HG02938 (cell line): ENCODE data around the gene NOXO1.
"Not testable (repeated sequence)": the region's sequence is repeated elsewhere in the genome, so short reads cannot be mapped to it uniquely, and the experiment has no call there.

Experiments used
- ATAC-seq: cut with Tn5 transposase; IDR thresholded peaks from one replicate; pipeline ENCODE4 v1.9.1; 2021; ENCODE audit warnings: mild to moderate bottlenecking, moderate library complexity; ENCODE audit not compliant: unreplicated experiment

The NOXO1 gene

DNA sequence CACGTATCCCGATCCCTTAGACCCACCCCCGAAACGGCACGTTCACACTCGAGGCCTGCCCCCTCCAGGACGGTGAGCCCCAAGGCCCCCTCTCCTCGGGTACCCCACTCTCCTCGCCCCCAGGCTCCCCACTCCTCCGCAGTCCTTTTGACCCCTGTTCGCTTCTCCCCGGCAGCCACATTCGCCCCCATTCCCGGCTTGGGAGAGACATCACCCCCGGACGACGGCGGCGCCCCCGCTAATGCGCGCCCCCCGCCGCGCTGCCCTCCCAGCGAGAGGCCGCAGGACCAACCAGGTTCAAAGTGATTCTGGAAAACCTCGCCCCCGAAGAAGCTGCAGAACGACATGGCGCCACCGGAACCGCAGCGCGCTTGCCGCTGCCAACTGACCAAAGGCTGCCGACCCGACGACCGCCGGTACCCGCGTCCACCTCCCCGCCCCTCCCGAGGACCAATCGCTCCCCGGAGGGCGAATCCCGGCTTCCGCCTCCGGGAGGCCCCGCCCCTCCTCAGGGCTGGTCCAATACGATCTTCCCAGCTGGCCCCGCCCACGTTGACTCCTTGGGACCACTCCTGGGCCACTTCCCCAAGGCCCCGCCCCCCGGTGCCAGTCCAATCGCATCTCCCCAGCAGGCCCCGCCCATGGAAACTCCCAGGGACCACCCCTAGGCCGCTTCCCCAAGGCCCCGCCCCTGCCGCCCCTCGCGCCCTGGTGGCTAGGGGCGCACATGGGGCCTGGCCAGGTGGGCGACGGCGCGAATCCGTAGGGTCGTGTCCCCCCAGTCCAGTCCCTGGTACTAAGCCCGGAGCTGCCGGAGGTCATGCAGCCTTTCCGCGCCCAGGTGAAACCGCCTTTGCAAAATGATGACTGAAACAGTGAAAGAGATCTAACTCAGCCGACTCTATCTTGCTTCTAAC is 38.2 kb downstream of the NOXO1 start, which contains the start of gene MSRB1:
MSRB1 (minus strand) TSS at position 390 of the 917 bp plus-strand sequence; CDS start at position 347, 43 bp downstream.
- ATAC-seq, result peak; percentile 87

DNA sequence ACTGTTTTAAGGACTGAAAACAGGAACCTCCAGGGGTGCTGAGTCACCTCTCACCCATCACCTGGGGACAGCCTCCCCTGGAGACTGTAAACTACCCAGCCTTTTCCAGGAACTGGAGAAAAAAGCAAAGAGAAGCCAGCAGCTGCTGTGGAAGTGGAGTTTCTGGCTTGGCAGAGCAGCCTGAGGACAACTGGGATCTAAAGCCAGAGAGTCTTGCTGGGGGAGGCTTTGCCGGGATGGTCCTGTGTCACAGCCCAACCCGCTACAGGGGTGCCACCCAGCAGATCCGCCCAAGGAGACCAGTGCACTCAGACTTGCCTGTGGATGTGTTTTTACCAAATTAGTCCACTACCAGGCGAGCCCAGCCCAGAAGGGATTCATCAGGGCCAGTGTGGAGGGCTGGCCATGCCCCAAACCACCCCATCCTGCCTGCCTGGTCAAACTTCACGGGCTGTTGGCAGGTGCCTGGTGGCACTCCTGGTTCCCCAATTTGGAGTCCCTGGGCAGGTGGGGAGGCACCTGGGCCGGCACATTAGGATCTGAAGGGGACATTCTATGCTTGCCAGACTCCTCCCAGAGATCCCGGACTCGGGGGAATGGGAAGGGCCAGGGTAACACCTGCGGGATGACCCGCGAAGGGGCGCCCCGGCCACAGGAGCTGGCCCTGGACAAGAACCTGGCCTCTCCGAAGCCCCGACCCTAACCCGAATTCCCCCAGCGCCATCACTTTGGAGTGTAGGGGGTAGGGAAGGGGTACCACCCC is 39.0 kb downstream of the NOXO1 start:
- ATAC-seq, result no peak

DNA sequence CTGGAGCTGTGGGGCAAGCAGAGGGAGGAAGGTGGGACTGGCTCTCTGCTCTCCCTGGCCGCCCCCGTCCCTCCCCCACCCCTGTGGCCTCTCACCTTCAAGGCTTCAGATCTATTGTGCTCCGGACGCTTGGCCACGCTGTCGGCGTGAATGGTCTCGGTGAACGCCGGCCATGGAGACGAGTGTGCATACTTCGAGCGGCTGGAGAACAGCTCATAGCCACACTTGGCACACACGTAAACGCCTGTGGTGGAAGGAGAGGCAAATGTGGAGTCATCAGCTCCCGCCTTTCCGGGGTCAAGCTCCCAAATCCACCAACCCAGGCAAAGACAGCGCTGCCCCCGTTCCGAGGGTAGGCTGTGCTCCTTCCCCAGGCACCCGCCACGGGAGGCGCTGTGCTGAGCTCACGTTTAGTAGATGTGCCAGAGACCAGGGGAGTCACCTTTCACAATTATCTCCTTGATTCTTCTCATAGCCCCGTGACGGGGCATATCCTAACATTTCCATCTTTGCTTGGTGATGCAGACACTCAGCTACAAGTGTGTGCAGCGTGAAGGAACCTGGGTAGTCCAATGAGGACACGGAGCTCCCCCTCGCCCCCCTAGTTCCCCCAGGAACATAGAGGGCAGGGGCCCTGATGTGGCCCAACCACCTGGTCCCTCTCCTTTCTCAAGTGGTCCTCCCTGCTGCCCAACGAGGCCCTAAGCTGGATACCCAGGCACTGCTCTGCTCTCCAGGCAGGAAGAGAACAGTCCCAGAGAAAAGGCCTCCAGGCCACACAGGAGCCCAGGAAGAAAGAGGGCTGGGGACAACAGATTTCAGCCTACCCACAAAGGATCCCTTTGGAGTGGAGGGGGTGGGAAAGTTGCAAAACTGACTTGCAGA is 39.9 kb downstream of the NOXO1 start:
- no peak for ATAC-seq

DNA sequence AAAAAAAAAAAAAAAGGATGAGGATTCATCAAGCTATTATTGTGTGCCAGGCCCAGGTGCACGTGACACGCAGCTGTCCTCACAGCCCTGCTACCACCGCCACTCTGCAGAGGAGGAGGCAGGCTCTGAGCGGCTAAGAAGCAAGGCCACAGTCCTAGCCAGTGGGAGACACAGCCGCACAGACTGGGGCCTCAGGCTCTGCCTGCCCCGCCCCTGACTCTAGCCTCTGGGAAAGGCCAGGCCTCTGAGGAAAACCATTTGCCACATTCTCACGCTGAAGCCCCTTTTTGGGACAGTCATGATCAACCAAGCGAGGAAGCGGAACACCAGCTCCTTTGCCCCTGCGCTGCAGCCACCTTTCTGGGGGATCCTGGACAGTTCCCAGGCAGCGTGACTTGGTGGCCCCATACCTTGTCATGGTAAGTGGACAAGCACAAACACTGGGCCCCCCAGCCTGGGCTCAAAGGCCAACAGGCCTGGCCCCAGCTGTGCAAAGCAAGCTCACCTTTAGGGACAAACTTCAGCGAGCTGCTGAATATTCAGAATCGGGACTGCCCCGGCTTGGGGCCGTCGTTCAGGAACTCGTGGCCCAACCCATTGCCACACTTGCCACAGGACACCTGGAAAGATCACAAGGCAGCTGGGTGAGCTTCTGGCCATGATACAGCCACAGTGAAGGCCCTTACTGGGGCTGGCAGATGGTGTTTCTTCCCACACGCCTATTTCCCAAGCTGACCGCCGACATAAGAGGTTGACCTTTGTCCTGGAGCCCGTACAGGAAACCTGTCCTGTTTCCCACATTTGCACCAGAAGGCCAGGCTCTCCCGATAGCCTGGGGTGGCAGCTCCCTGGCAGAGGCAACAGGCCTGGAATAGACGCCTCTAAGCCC is 40.8 kb downstream of the NOXO1 start:
- ATAC-seq, result no peak

DNA sequence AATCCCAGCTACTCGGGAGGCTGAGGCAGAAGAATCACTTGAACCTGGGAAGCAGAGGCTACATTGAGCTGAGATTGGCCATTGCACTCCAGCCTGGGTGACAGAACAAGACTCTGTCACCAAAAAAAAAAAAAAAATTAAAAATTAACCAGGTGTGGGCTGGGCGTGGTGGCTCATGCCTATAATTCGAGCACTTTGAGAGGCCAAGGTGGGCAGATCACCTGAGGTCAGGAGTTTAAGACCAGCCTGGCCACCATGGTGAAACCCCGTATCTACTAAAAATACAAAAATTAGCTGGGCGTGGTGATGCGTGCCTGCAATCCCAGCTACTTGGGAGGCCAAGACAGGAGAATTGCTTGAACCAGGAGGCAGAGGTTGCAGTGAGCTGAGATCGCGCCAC is 41.4 kb downstream of the NOXO1 start:
- ATAC-seq, result not testable (repeated sequence)

DNA sequence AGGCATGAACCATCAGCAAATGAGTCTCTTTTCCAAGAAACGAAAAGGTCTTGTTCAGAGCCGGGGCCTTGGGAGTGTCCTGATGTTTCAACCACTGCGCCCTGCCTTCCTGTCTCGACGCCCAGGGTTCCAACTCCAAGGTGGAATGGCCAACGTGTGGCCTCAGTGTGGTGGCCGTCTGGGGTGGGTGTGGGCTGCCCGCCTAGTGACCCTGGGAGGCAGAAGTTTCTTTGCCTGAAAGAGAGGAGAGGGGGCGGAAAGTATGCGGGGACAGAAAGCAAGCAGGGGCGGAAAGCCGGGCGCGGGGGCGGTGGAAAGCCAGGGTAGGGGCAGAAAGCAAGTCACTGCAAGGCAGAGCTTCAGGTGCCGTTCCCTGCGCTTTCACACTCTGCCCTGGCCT is 42.4 kb downstream of the NOXO1 start:
- ATAC-seq, result no peak

DNA sequence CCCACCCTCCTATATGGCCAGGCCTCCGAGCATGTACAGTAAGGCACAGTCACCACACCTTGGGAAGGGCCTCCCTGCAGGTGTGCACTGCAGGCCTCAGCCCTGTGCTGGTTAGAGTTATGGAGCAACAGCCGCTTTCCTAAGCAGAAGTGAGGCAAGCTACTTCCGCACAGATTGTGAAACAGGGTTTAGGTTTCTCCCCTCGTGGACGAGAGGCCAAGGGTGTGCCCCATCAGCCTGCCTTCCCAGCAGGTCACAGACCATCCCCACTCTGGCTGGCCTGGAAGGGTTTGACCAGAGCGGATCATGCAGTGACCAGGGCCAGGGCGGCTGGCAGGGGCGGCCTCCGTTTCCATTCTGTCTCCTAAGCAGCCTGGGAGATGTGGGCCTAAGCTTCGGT is 43.0 kb downstream of the NOXO1 start:
- no peak for ATAC-seq

DNA sequence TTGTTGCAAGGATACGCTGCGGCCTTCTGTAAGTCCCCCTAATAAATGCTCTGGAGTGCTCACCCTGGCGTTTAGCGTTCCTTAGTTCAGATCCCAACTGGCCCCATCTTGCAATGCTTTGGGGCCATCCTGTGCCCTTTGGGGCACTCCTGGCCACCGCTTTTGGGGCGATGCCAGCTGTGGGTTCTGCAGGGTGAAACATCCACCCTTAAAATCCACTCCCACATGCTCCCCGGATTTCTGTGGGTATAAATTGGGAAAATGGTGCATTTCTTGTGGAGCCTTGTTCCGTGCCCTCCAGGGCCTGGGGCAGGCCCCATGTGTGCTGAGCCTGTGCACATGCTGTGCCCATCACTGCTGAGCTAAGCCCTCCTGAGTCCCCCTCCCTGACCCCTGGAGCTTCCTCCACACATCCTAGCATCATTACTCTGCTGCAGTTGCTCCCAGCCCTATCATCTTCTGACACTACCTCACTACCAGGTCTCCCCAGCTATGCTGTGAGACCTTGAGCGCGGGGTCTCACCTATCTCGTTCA is 44.3 kb downstream of the NOXO1 start:
- no peak for ATAC-seq

DNA sequence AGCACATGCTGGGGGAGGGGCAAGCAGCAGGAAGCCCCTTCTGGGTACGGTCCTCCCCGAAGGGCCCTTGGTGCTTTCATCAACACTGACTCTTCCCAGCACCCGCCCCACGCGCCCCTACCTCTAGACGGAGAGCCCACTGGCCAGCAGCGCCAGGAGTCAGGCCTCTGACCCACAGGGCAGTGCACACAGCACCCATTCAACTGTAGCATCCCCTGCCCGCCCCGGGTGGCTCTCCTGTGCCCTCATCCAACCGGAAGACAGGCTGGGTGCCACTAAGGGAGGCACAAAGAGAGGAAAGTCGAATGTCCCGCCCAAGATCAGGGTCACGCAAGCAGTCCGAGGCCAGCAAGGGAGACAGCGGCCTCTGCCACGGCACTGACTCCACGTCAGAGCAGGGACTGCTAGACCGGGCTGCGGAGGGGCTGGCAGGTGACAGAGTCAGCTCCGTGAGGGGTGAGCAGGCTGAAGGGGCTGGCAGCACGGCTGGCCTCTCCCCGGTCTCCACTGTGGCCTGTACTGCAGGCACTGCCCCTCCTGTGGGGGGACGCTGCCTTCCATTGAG is 48.1 kb downstream of the NOXO1 start:
- no peak for ATAC-seq

DNA sequence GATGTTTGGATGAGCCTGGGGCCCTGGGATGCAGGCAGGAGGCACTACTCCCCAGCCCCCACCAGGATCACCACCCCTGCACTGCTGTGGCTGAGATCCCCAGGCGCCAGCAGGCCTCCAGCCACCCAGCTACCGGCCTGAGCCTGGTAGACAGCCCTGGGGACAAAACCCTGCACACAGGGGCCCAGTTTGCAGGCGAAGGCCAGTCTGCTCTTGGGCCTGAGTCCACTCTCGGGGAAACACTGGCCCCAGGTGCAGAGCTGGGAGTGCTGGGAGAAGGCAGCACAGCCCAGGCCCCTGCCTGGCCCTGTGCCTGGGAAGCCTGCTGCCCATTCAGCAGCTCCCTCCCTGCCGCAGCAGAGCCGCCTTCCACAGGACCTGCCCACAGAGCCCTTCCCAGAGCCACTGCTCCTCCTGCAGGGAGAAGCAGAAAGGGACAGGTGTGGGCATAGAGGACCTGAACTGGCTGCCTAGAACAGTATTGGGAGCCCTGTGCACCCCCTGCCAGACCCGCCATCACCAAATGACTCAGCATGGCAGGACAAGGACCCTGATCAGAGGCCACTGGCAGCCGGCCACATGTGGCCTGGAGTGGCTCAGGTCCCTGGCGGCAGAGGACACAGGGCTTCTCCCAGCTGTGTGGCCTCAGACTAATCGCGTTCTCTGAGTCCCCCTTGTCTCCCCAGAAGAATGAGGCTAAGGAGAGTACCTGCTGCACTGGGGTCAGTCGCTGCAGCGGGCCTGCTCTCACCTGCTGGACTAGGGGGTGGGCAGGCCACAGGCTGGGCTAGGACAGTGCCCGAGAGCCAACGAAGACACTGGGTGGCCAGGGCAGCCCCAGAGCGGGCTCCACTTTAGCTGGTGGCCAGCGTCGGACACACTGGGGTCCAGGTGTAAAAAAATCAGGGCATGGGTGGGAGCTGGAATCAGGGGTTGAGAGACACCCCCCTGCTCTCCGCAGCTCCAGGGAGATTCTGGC is 48.9 kb downstream of the NOXO1 start:
- ATAC-seq, result no peak

DNA sequence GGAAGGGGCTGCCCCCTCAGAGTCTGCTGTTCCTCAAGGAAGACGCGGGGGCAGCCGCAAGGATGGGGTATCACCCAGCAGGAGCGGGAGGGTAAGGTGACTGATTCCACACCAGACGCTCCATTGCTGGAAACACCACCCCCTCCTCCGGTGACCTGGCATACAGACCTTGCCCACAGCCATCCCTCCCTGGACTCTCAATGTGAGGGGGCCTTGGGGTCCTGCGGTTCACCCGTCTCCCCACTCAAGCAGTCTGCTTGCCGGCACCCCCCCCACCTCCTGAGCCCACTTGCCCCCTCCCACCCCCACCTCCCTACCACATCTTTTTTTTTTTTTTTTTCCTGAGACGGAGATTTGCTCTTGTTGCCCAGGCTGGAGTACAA is 50.9 kb downstream of the NOXO1 start:
- ATAC-seq, result no peak

DNA sequence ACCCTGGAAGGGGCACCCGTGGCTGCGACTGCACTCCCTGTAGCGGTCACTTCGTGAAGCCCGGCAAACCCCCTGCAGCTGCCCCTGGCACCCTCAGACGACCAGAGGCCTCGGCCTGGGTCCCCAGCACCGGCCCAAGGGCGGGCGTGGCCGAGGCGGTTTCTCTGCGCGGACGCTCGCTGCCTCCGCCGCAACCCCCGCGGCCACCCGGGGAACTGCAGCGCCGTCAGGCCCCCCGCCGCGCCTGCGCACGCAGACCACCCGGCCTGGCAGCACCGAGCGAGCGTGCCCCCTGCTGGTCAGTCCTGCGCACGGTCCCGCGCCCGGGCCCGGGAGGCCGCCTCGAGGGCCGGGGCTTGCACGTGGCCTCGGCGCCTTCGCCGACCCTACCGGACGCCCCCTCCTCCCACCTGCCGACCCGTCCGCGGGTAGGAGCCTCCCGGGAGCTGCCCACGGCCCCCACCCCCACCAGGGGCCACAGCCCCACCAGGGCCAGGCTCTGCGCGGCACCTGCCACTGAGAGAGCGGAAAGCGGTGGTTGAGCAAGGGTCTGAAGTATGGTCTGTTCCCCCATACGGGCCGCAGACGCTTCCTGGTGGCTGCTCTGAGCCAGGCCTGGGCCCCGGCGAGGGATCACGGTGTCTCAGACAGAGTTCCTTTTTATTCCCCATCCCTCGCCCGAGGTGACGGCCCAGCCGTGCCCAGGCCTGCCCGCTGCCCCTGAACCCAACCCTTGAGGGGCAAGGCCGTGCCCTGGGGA is 51.5 kb downstream of the NOXO1 start:
- ATAC-seq, result peak; percentile 81

DNA sequence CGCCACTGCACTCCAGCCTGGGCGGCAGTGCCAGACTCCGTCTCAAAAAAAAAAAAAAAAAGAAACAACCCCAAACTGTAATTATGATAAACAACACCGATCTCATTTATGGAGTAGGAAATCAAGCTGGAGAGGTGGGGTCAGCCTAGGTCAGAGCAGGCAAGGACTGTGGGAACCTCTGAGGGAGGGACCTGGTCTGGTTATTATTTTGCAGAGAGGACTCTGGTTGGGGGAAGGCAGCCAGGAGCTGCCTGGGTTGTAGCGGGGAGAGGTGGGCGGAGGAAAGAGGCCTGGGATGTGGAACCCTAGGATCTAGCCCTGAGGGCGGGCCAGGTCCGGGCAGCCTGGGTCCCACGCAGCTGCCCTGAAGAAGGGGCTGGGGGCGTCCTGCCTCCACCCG is 52.2 kb downstream of the NOXO1 start:
- no peak for ATAC-seq
